Caco-2 (cell line): ENCODE data around the gene PITHD1. TPM values are rescaled to one million over a fixed set of nuclear protein-coding genes. Genes with fewer than 3 reads are reported as not detected.

Source experiments
- BruUV-seq: library from RNA; stranded (reverse); fragments of 400-500 nt; replicated peaks from 2 replicates; lab custom pipeline; 2021; lab: Mats Ljungman, UMichigan
- CTCF ChIA-PET: fragments of 300-600 bp; sonication (Branson Sonifier 250); formaldehyde crosslinking; loops from one replicate; lab custom pipeline; 2022; ENCODE audit warnings: antibody characterized with exemption; lab: Charles Lee
- POLR2A ChIA-PET: fragments of 300-600 bp; sonication (Branson Sonifier 250); formaldehyde crosslinking; loops from one replicate; lab custom pipeline; 2022; ENCODE audit warnings: antibody characterized with exemption; lab: Charles Lee
- DNase-seq, 2 experiments: peaks; one replicate each; pipeline versions ENCODE4 v3.0.0 to v3.0.0-alpha.2; 2020 to 2022
- H3K27me3 ChIP-seq: replicated peaks from 2 replicates; pipeline ENCODE4 v1.6.0; 2011; ENCODE audit warnings: low read length; ENCODE audit not compliant: control insufficient read depth, insufficient read depth
- H3K36me3 ChIP-seq: 2 replicates; pipeline ENCODE4 v1.5.1; 2011; ENCODE audit warnings: low read length; ENCODE audit not compliant: control insufficient read depth, insufficient read depth
- H3K4me1 ChIP-seq: fragments of 250-450 bp; sonication (Bioruptor Pico); 2 replicates; pipeline ENCODE4 v1.5.1; 2020; ENCODE audit warnings: mild to moderate bottlenecking
- H3K4me3 ChIP-seq: 2 replicates; pipeline ENCODE4 v1.5.1; 2011; ENCODE audit warnings: low read depth, mild to moderate bottlenecking, control low read depth, low read length
- H3K9me3 ChIP-seq: fragments of 250-450 bp; sonication (Bioruptor Pico); 2 replicates; pipeline ENCODE4 v1.5.1; 2020; ENCODE audit warnings: mild to moderate bottlenecking, moderate library complexity
- H3K27ac Mint-ChIP-seq: one replicate; pipeline ENCODE4 v1.8.0; 2022; ENCODE audit warnings: mixed read lengths; ENCODE audit not compliant: unreplicated experiment
- H3K27me3 Mint-ChIP-seq: one replicate; pipeline ENCODE4 v1.8.0; 2022; ENCODE audit warnings: mixed read lengths; ENCODE audit not compliant: insufficient read depth, unreplicated experiment
- H3K36me3 Mint-ChIP-seq: one replicate; pipeline ENCODE4 v1.8.0; 2022; ENCODE audit warnings: mild to moderate bottlenecking, mixed read lengths; ENCODE audit not compliant: insufficient read depth, unreplicated experiment
- H3K4me1 Mint-ChIP-seq: one replicate; pipeline ENCODE4 v1.8.0; 2022; ENCODE audit warnings: low read depth, mixed read lengths; ENCODE audit not compliant: unreplicated experiment
- H3K4me3 Mint-ChIP-seq: one replicate; pipeline ENCODE4 v1.8.0; 2022; ENCODE audit warnings: mild to moderate bottlenecking, moderate library complexity, mixed read lengths; ENCODE audit not compliant: unreplicated experiment
- H3K9me3 Mint-ChIP-seq: one replicate; pipeline ENCODE4 v1.8.0; 2022; ENCODE audit warnings: mixed read lengths; ENCODE audit not compliant: unreplicated experiment
- CTCF ChIP-seq, 2 experiments: fragments of 200-600 bp in 1 of 2; IDR thresholded peaks; 1 replicate in 1 of 2; 2 replicates in 1 of 2; pipeline versions ENCODE4 v1.5.1 to v1.8.0; 2011 to 2022; ENCODE audit warnings: antibody characterized with exemption in 1 of 2, control low read depth in 1 of 2, inconsistent platforms in 1 of 2, low read depth in 1 of 2, low read length in 1 of 2, mild to moderate bottlenecking in 1 of 2, moderate library complexity in 1 of 2; ENCODE audit not compliant: insufficient read depth in 1 of 2, severe bottlenecking in 1 of 2, unreplicated experiment in 1 of 2
- intact Hi-C: fragments of 100-400 bp; cut with micrococcal nuclease; formaldehyde crosslinking; loops from one replicate; pipeline ENCODE4 v1.10.0; 2022; ENCODE audit not compliant: unreplicated experiment
- total RNA-seq: library from RNA; stranded (reverse); gene quantifications from 2 replicates; pipeline ENCODE4 v1.2.3, GENCODE V29; 2022

The PITHD1 gene
- total RNA-seq, 1 experiment from 2014 or later = 47.8 TPM

- Histone ChIP-seq H3K27me3 (no peaks in the 10 kb centered on the region), H3K4me3 (peak overlapping the region; percentile 96), H3K36me3 (no peaks in the 10 kb centered on the region; the same call in 1 of the 2 replicates), H3K4me1 (peaks cover 7% of the 10 kb centered on the region; the same call in 1 of the 2 replicates), H3K9me3 (no peaks in the 10 kb centered on the region)
- ChIA-PET CTCF (interaction anchor here (0.7 to 2.2 kb wide), 2 partner anchors 27 to 70 kb away, joined by 3 to 5 read pairs; partner anchors contain the start of gene FUCA1), POLR2A (interaction anchor here (0.6 to 3.5 kb wide), 5 partner anchors 12 to 108 kb away, joined by 3 to 20 read pairs (median 4); partner anchors contain the start of genes HMGCL, PITHD1 and RPL11)
- intact Hi-C loops = no loop called here
- H3K27me3 Mint-ChIP-seq = no peaks in the 10 kb centered on the region
- no TSS peak for BruUV-seq
- peaks cover 46% of the 10 kb centered on the region for H3K36me3 Mint-ChIP-seq
- no peaks in the 10 kb centered on the region for H3K4me1 Mint-ChIP-seq
- no peak for TF ChIP-seq CTCF (IDR thresholded peaks at IDR 0.05; ENCODE audit: insufficient read depth in 1 of 2, low read depth in 1 of 2, low read length in 1 of 2, severe bottlenecking in 1 of 2, unreplicated experiment in 1 of 2)
- peak overlapping the region; percentile 96 for H3K27ac Mint-ChIP-seq
- H3K4me3 Mint-ChIP-seq = peak overlapping the region; percentile 91
- no peaks in the 10 kb centered on the region for H3K9me3 Mint-ChIP-seq
- DNase-seq = no peak
These were observed 21.0 kb downstream of the PITHD1 start for GRCh38 chr1:23799255-23799569.

- CTCF ChIA-PET = interaction anchor here (0.6 to 2.2 kb wide), 6 partner anchors 8 to 139 kb away, joined by 3 to 6 read pairs (median 4); partner anchors contain the start of genes FUCA1, HMGCL and PITHD1
- POLR2A ChIA-PET = interaction anchor here (0.6 to 3.5 kb wide), 9 partner anchors 8 to 160 kb away, joined by 3 to 20 read pairs (median 5); partner anchors contain the start of genes HMGCL, LYPLA2, PITHD1 and PNRC2
- no peak for TF ChIP-seq CTCF (IDR thresholded peaks at IDR 0.05; ENCODE audit: insufficient read depth in 1 of 2, low read depth in 1 of 2, low read length in 1 of 2, severe bottlenecking in 1 of 2, unreplicated experiment in 1 of 2)
- Histone ChIP-seq H3K9me3 (no peaks in the 10 kb centered on the region), H3K4me1 (peaks cover 7% of the 10 kb centered on the region; the same call in 1 of the 2 replicates), H3K27me3 (no peaks in the 10 kb centered on the region), H3K36me3 (no peaks in the 10 kb centered on the region; the same call in 1 of the 2 replicates), H3K4me3 (peak overlapping the region; percentile 96)
- Mint-ChIP-seq H3K4me1 (no peaks in the 10 kb centered on the region), H3K27ac (peak overlapping the region; percentile 96), H3K36me3 (peaks cover 40% of the 10 kb centered on the region), H3K9me3 (no peaks in the 10 kb centered on the region), H3K27me3 (no peaks in the 10 kb centered on the region), H3K4me3 (peak overlapping the region; percentile 91)
- TSS peak; percentile 45 for BruUV-seq
- intact Hi-C loops = loop anchor here (1.0 to 10.0 kb wide), 3 partner anchors 8 to 225 kb away; partner anchors contain the start of gene LYPLA2
- DNase-seq = peak; percentile 71 to 78
These were observed 21.6 kb downstream of the PITHD1 start for GRCh38 chr1:23799570-23800399.
